ENCODE results near the gene GPT2.

GRCh38 chr16:46915483-46916025 lies 31.4 kb downstream of the GPT2 start:
- TF ChIP-seq CTCF (IDR thresholded peaks at IDR 0.05) (no peak), EP300 (IDR thresholded peaks at IDR 0.05) (no peak), POLR2A (IDR thresholded peaks at IDR 0.05) (no peak)
